ENCODE results near the gene ZRSR2. TPM values are rescaled to one million over a fixed set of nuclear protein-coding genes. Genes with fewer than 3 reads are reported as not detected.
"Not testable (repeated sequence)": the region's sequence is repeated elsewhere in the genome, so short reads cannot be mapped to it uniquely, and the experiment has no call there.

ZRSR2 gene
- total RNA-seq, 1 donor from 2014 or later, result 15.5 TPM

- DNase-seq (ENCODE audit: low spot score), result no peak
These were observed 14.3 kb downstream of the ZRSR2 start for GRCh38 chrX:15804563-15804962.

DNA sequence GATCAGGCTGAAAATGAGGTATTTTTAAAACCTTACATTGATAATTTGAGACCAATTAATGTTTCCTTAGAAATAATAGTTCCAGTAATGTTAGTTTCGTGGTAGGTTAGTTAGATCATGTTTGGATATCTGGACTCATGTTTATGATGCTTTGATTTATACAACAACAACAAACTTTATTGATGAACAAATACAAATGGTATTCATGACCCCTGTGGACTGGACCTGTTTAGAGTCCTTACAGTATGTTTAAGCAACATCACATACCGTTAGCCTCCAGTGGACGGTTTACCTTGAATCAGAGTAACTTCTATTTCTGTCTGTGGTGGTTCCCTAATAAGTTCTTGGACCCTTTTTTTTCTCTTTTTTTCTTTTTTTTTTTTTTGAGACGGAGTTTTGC is 18.0 kb downstream of the ZRSR2 start:
- DNase-seq (ENCODE audit: low spot score), result no peak

DNA sequence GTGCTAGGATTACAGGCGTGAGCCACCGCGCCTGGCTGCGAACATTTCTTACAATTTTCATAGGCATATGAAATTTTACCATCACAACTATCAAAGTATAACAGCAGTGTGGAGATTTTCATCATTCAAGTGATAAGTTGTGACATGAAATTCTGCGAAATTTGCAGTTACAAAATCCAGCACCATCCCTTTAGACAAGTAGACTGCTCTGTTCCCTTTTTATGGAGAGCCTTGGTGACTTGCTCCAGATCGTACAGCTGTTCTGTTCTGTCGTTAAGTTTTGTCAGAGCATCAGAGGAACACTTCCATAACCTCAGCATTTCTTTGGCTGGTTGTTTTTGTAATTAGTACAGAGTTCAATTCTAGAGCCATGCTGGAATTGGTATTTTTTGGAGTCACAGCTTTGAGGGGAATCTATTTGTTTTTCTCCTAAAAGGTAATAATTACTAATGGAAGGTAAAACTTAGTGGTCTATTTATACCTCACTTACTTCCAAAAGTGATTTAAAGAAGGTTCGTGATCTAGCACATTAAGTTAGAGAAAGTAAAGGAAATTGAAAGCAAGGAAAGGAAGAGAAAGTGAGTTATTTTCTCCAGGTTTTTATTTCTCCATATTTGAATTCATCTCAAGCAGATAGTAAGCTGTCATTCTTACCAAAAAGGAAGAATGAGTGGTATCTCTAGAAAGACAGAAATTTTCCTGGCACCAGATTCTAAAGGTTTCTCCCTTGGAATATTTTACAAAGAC is 22.1 kb downstream of the ZRSR2 start:
- DNase-seq (ENCODE audit: low spot score), result no peak

GRCh38 chrX:15813416-15813815 is 23.1 kb downstream of the ZRSR2 start:
- DNase-seq (ENCODE audit: low spot score), result no peak

- DNase-seq (ENCODE audit: low spot score), result no peak
These were observed 24.6 kb downstream of the ZRSR2 start for GRCh38 chrX:15814771-15815365.

DNA sequence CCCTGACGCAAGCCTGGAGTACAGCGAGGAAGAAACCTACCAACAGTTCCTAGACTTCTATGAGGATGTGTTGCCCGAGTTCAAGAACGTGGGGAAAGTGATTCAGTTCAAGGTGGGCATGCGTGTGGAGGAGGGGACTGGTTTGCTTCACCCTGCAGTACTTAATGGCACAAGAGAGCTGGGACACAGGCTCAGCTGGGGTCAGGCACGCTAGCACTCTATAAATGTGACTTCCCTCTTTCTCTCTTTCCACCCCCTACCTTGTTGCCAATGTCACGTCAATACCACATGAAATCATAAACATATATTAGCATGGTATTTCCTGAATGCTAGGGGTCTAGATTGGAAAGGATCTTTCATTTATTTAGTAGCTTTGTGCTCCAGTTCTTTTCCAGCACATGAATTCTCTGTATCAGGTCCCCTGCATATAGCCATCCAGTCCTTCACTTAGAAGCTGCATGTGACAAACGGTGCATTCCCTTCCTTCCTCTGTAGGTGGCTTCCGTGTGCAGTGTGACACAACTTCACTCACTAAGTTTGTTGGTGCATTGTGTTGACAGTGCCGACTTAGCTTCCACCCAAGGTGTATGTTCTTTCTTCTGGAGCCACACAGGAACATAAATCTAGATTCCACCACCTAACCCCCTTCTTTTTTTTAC is 25.6 kb downstream of the ZRSR2 start:
- DNase-seq (ENCODE audit: low spot score), result no peak

GRCh38 chrX:15816438-15816809 is 26.1 kb downstream of the ZRSR2 start:
- no peak for DNase-seq (ENCODE audit: low spot score)

DNA sequence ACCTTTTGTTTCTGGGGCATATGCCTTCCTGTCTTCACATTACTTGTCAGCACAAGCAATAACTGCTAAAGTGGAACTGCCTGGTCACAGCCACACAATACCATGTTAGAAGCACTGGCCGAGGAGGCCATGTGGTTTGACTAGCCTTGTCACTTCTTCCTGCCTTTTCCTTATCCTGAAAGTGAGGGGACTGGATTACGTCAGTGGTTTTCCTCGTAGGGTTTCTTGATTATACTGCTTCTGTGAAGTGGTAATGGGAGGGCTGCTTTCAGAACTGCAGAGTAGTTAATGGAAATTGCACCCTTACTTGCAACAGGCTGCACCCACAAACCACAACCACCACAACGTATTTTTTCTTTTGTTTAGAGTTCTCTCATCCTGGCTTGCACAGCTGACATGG is 26.6 kb downstream of the ZRSR2 start:
- DNase-seq (ENCODE audit: low spot score), result no peak

GRCh38 chrX:15820106-15821073 is 30.1 kb downstream of the ZRSR2 start:
- DNase-seq (ENCODE audit: low spot score), result no peak

GRCh38 chrX:15822922-15823321 is 32.6 kb downstream of the ZRSR2 start:
- DNase-seq (ENCODE audit: low spot score), result no peak

DNA sequence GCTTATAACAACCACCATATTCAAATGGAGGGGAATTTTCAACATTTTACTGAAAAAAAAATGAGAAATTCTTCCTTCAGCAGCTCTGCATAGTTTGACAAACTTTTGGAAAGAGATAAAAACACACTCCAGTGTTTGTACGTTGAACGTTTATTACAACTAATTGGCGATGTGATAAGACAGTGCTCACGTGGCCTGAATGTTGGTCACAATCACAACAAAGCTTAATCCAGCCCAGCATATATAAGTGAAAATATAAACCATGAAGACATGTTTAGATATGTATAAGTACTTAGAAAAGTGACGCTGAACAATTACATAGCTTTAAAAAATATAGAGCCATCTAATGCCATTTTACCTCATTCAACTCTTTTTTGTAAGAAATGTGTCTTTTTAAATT is 35.7 kb downstream of the ZRSR2 start:
- no peak for DNase-seq (ENCODE audit: low spot score)

DNA sequence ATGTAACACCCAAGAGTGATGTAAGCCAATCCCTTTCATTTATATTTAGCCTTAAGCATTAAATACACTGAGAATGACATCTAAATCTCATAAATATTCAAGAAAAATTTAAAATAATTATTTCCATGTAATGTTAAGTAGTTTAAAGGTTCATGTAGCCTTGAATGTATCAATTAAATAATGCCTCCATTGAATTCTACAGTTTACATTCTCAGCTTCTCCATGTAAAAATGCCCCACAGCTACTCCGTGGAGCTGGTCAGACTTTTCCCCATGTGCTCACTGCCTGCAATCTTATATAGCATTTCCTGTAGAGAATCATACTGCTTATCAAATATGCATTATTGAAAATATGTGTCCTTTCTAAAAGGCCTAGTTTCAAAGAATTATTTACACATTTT is 38.9 kb downstream of the ZRSR2 start:
- no peak for DNase-seq (ENCODE audit: low spot score)

GRCh38 chrX:15831347-15831746 is 41.1 kb downstream of the ZRSR2 start:
- not testable (repeated sequence) for DNase-seq (ENCODE audit: low spot score)

GRCh38 chrX:15834053-15834452 is 43.8 kb downstream of the ZRSR2 start:
- no peak for DNase-seq (ENCODE audit: low spot score)

DNA sequence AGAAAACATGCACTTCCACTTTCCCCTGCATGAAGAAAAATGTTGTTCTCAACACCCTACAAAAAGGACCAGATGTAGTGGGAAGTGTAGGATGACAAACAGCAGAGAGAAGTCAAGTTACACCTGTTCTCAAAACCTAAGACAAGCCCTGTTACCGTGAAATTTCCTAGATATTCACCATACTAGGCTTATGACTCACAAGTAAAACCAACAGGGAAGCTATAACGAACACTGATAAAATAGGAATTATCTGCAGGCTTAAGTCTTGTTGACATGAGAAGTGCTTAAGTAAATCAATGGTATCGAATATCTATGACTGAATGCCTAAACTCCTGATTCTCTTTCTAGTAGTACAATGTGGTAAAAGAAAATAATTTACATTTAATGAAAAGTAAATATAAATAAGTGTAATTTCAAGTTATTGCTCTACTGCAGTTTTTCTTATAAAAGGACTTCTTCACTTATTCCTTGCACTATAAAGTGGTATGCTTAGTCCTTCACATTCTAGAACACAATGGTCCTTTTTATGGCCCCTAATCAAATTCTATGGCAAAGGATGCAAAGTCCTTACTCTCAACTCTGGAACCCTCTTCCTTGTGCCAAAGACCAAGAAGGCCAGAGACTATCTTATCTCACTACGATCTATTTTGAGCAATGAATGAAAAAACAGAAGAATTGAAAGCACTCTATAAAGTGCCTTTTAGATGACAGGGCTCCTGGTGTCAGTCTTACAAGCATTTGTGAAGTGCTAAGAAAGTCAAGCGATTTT is 44.7 kb downstream of the ZRSR2 start:
- DNase-seq (ENCODE audit: low spot score), result no peak

DNA sequence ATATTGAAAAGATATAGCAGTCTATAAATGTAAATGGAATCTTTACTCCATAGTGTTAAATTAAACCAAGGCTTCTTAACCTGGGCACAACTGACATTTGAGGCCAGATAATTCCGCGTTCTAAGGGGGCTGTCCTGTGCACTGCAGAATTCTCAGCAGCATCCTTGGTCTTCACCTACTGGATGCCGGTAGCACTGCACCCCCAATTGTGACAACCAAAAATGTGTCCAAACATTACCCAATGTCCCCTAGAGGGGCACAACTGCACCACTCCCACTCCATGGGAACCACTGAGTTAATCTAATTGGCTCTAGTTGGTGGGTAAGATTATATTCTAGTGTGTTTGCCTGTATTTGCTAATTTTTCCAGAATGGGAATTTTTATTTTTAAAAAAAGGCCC is 47.7 kb downstream of the ZRSR2 start:
- no peak for DNase-seq (ENCODE audit: low spot score)

GRCh38 chrX:15841853-15842516 is 51.7 kb downstream of the ZRSR2 start:
- no peak for DNase-seq (ENCODE audit: low spot score)

DNA sequence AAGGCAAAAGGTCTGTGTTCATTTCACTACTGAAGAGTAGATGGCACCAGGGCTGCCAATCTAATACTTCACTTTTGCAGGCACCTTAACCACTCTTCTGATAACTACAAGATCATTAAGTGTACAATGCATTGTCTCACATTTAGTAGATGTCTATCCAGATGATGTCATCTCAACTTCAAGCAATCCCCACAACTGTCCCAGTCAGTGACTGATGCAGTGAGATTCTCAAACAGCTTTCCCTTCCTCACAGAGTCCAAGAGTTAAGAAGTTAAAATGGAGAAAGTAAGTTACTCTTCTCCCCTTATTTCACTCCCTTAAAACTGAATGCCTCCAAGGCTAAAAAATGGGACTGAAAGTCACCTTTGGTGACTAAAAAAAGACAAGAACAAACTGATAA is 53.7 kb downstream of the ZRSR2 start:
- DNase-seq (ENCODE audit: low spot score), result no peak

GRCh38 chrX:15848576-15848975 is 58.3 kb downstream of the ZRSR2 start:
- DNase-seq (ENCODE audit: low spot score), result no peak

GRCh38 chrX:15849555-15849954 is 59.3 kb downstream of the ZRSR2 start:
- no peak for DNase-seq (ENCODE audit: low spot score)

DNA sequence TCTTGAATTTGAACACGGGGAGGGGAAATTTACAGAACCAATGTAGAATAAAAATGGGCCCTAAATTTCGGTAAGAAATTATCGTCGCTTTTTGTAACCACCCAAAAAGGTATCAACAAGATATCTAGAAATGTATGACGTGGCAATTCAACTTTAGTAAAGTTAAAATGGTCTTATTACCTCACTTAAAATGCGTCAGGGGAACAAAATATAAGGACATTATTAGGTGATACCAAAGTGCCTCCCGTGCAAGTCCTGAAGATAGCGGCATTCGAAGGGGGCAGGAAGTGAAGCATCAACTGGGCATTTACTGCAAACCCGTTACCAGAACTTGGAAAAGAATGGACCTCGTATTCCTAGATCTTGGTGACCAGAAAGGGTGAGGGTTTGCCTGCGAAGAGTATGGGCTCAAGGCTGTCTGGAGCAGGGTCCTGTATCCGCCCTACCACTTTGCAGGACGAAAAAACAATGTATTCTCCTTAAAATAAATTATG is 63.3 kb downstream of the ZRSR2 start:
- DNase-seq (ENCODE audit: low spot score), result no peak

Data from ureter (tissue), 1 donor.